AG09309 (cell line): ENCODE data around the gene CYFIP1.

ENCODE experiments used
- DNase-seq: peaks from one replicate; pipeline ENCODE4 v3.0.0-alpha.2; 2010; ENCODE audit warnings: low read depth
- H3K4me3 ChIP-seq: 2 replicates; pipeline ENCODE4 v1.5.1; 2011; ENCODE audit warnings: mild to moderate bottlenecking, low read depth, low read length, moderate library complexity; ENCODE audit not compliant: control insufficient read depth
- TF ChIP-seq, protein P1 (sequence below): IDR thresholded peaks from 2 replicates; pipeline ENCODE4 v1.5.1; 2011; ENCODE audit warnings: mild to moderate bottlenecking, low read depth, low read length, inconsistent platforms; ENCODE audit not compliant: insufficient read depth, control insufficient read depth; ENCODE audit errors: missing control alignments

CYFIP1 gene

DNA sequence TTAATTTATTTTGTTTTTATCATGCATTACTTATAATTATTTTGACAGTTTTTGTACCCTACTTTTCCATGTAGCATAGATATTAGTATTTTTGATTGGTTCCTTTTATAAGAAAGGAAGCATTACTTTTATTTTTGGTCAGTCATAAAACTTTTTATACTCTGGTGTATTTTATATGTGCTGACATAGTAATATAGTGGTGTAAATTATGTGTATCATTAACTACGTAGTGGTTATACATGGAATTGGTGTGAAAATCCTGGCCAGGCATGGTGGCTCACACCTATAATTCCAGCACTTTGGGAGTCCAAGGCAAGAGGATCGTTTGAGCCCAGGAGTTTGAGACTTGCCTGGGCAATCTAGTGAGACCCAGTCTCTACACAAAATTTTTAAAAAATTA lies 160.5 kb downstream of the CYFIP1 start:
- no peak for DNase-seq
- no peak overlapping the region for H3K4me3 ChIP-seq
- TF ChIP-seq, protein P1, sequence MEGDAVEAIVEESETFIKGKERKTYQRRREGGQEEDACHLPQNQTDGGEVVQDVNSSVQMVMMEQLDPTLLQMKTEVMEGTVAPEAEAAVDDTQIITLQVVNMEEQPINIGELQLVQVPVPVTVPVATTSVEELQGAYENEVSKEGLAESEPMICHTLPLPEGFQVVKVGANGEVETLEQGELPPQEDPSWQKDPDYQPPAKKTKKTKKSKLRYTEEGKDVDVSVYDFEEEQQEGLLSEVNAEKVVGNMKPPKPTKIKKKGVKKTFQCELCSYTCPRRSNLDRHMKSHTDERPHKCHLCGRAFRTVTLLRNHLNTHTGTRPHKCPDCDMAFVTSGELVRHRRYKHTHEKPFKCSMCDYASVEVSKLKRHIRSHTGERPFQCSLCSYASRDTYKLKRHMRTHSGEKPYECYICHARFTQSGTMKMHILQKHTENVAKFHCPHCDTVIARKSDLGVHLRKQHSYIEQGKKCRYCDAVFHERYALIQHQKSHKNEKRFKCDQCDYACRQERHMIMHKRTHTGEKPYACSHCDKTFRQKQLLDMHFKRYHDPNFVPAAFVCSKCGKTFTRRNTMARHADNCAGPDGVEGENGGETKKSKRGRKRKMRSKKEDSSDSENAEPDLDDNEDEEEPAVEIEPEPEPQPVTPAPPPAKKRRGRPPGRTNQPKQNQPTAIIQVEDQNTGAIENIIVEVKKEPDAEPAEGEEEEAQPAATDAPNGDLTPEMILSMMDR: no peak
